Measurements from ENCODE around the gene LINGO1.

Gene LINGO1

GRCh38 chr15:77572186-77572585 is 60.5 kb downstream of the LINGO1 start:
- Histone ChIP-seq H3K9me3 (ENCODE audit: control insufficient read depth, low read depth, low read length) (no peaks in the 10 kb centered on the region), H3K27ac (ENCODE audit: low read length) (no peak overlapping the region), H3K27me3 (ENCODE audit: control insufficient read depth, insufficient read depth, low read length) (no peaks in the 10 kb centered on the region), H3K9ac (ENCODE audit: low read length) (no peak overlapping the region), H3K4me1 (ENCODE audit: control insufficient read depth, low read depth, low read length) (peaks cover 10% of the 10 kb centered on the region), H3K36me3 (ENCODE audit: control insufficient read depth, low read depth, low read length) (no peaks in the 10 kb centered on the region), H3K4me3 (ENCODE audit: low read length) (no peak overlapping the region)

GRCh38 chr15:77571741-77572140 is 61.0 kb downstream of the LINGO1 start:
- H3K27ac ChIP-seq (ENCODE audit: low read length), result no peak overlapping the region
- H3K4me3 ChIP-seq (ENCODE audit: low read length), result no peak overlapping the region
- no peak overlapping the region for H3K9ac ChIP-seq (ENCODE audit: low read length)
- H3K9me3 ChIP-seq (ENCODE audit: control insufficient read depth, low read depth, low read length), result no peaks in the 10 kb centered on the region
- H3K27me3 ChIP-seq (ENCODE audit: control insufficient read depth, insufficient read depth, low read length), result no peaks in the 10 kb centered on the region
- no peaks in the 10 kb centered on the region for H3K36me3 ChIP-seq (ENCODE audit: control insufficient read depth, low read depth, low read length)
- H3K4me1 ChIP-seq (ENCODE audit: control insufficient read depth, low read depth, low read length), result peaks cover 10% of the 10 kb centered on the region

DNA sequence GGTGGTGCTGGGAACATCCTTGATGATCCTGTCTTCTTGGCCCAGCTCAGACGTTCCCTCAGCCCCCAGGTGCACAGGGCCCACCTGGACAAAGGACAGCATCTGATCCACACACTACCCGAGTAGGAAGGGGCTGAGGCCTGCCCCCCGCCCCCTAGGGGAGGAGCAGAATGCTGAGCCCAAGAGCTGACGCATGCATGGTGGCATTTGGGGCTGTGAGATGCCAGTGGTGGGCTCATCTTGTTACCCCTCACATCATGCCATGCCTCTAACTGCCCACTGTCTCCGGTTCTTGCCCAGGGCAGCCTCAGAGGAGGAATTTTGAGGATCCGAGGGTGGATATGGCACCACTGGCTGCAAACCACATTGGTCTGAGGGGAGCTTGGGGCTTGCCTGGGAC is 61.5 kb downstream of the LINGO1 start:
- H3K4me1 ChIP-seq (ENCODE audit: control insufficient read depth, low read depth, low read length), result peaks cover 13% of the 10 kb centered on the region

GRCh38 chr15:77569729-77570125 is 63.0 kb downstream of the LINGO1 start:
- no peak overlapping the region for H3K4me3 ChIP-seq (ENCODE audit: low read length)
- no peak overlapping the region for H3K9ac ChIP-seq (ENCODE audit: low read length)
- H3K36me3 ChIP-seq (ENCODE audit: control insufficient read depth, low read depth, low read length), result no peaks in the 10 kb centered on the region
- peaks cover 15% of the 10 kb centered on the region for H3K4me1 ChIP-seq (ENCODE audit: control insufficient read depth, low read depth, low read length)
- H3K27ac ChIP-seq (ENCODE audit: low read length), result no peak overlapping the region
- H3K9me3 ChIP-seq (ENCODE audit: control insufficient read depth, low read depth, low read length), result no peaks in the 10 kb centered on the region
- no peaks in the 10 kb centered on the region for H3K27me3 ChIP-seq (ENCODE audit: control insufficient read depth, insufficient read depth, low read length)

More for the DNA sequence above, 61.5 kb downstream of the LINGO1 start:
- Histone ChIP-seq H3K9me3 (ENCODE audit: control insufficient read depth, low read depth, low read length) (no peaks in the 10 kb centered on the region), H3K4me3 (ENCODE audit: low read length) (no peak overlapping the region), H3K9ac (ENCODE audit: low read length) (no peak overlapping the region), H3K36me3 (ENCODE audit: control insufficient read depth, low read depth, low read length) (no peaks in the 10 kb centered on the region), H3K27ac (ENCODE audit: low read length) (no peak overlapping the region), H3K27me3 (ENCODE audit: control insufficient read depth, insufficient read depth, low read length) (no peaks in the 10 kb centered on the region)

DNA sequence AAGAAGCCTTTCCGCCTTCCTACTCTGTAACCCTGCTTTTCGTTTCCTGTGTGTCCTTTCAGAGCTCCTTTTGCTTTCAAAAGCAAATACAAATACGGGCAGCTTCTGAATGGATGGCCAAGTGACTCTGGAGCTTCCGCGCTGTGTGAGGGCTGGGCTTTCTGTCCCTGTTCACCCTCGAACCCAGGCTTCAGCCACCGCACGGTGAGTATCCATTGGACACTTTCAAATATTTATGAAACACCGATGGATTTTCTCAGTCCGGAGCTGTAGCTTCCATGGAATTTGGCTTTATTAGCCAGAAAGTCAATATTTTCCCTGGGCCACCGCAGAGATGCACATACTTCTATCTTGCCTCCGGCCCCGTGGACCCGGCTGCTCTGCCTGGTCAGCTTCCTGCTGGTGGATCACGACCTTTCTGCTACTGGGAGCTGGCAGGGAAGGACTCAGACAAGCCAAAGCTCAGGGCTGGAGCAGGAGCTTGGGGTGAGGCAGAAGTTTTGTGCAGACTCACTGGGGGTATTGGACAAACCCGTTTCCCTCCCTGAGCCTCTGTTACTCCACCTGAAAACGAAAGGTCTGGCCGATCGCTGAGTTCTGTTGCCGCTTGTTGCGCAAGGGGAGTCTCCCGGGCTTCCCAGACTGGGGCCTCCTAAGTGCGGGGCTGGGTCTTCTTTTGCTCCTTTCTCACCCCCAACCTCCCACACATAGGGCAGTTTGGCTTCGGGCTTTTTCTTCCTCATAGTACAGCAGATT is 63.6 kb downstream of the LINGO1 start:
- H3K27me3 ChIP-seq (ENCODE audit: control insufficient read depth, insufficient read depth, low read length), result no peaks in the 10 kb centered on the region
- H3K9me3 ChIP-seq (ENCODE audit: control insufficient read depth, low read depth, low read length), result no peaks in the 10 kb centered on the region
- H3K4me1 ChIP-seq (ENCODE audit: control insufficient read depth, low read depth, low read length), result peaks cover 15% of the 10 kb centered on the region
- H3K27ac ChIP-seq (ENCODE audit: low read length), result no peak overlapping the region
- no peaks in the 10 kb centered on the region for H3K36me3 ChIP-seq (ENCODE audit: control insufficient read depth, low read depth, low read length)
- no peak overlapping the region for H3K9ac ChIP-seq (ENCODE audit: low read length)
- no peak overlapping the region for H3K4me3 ChIP-seq (ENCODE audit: low read length)

GRCh38 chr15:77568014-77568972 is 64.4 kb downstream of the LINGO1 start:
- no peaks in the 10 kb centered on the region for H3K27me3 ChIP-seq (ENCODE audit: control insufficient read depth, insufficient read depth, low read length)
- no peak overlapping the region for H3K27ac ChIP-seq (ENCODE audit: low read length)
- peaks cover 15% of the 10 kb centered on the region for H3K4me1 ChIP-seq (ENCODE audit: control insufficient read depth, low read depth, low read length)
- no peaks in the 10 kb centered on the region for H3K9me3 ChIP-seq (ENCODE audit: control insufficient read depth, low read depth, low read length)
- H3K36me3 ChIP-seq (ENCODE audit: control insufficient read depth, low read depth, low read length), result no peaks in the 10 kb centered on the region
- no peak overlapping the region for H3K4me3 ChIP-seq (ENCODE audit: low read length)
- H3K9ac ChIP-seq (ENCODE audit: low read length), result no peak overlapping the region

DNA sequence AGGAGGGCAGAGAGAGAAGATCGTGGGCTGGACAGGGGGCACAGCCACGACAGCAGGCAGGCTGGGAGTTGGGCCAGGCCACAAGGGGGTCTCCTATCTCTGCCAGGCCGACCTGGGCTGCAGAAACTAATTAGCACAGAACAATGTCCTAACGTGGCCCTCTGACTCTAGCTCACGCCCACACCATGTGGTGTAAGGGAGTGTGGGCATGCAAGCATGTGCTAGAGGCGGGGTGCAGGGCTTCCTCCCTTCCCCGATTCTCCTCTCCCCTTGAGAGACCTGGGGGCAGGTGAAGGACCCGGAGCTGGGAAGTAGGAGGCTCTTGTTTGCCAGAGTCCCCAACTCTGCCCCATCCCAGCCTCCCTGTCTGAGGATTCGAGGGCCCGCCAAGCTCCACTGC is 65.5 kb downstream of the LINGO1 start:
- H3K4me1 ChIP-seq (ENCODE audit: control insufficient read depth, low read depth, low read length), result peaks cover 15% of the 10 kb centered on the region

DNA sequence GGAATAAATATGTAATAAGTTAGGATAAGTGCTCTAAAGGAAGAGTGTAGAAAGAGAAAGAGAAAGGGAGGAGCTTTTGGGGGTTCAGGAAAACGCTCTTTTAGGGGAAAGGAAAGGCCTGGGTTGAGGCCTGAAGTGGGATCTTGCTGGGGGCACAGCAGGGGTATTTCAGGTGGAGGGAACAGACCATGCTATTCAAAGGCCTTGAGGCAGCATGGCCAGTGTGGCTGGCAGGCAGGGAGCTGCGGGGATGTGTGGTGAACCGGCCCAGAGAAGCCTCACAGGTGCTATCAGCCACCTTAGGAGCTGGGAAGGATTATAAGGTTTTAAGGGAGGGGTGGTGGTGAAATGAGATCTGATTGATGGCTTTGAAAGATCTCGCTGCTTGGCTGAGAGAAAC is 66.6 kb downstream of the LINGO1 start:
- no peak overlapping the region for H3K9ac ChIP-seq (ENCODE audit: low read length)
- H3K36me3 ChIP-seq (ENCODE audit: control insufficient read depth, low read depth, low read length), result no peaks in the 10 kb centered on the region

More for the DNA sequence above, 65.5 kb downstream of the LINGO1 start:
- H3K9me3 ChIP-seq (ENCODE audit: control insufficient read depth, low read depth, low read length), result no peaks in the 10 kb centered on the region
- no peaks in the 10 kb centered on the region for H3K36me3 ChIP-seq (ENCODE audit: control insufficient read depth, low read depth, low read length)
- H3K9ac ChIP-seq (ENCODE audit: low read length), result no peak overlapping the region
- H3K4me3 ChIP-seq (ENCODE audit: low read length), result no peak overlapping the region
- H3K27ac ChIP-seq (ENCODE audit: low read length), result no peak overlapping the region
- no peaks in the 10 kb centered on the region for H3K27me3 ChIP-seq (ENCODE audit: control insufficient read depth, insufficient read depth, low read length)

DNA sequence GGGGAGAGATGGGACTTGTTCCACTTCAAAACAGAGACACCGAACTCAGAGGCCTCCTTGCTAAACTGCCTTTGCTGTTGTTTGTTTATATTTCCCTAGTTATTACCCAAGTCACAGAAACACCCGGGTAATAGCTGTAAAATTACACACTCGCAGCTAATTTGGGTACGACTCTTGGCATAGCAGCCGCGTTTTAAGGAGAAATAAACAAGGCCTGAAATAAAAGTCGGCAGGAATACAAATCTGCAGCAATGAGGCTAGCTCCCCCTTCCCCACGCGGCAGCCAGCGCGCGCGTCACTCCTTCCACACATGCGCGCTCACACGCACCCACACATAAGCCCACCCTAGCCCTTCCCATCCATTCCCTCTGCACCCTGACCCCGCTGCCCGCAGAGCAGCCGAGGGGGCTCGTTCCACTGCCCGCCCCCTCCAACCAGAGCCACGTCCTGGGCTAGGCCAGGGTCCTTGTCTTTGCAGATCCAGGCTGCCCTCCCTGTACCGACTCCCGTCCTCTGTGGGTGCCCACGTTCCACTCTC is 67.3 kb downstream of the LINGO1 start:
- Histone ChIP-seq H3K36me3 (ENCODE audit: control insufficient read depth, low read depth, low read length) (no peaks in the 10 kb centered on the region), H3K4me3 (ENCODE audit: low read length) (no peak overlapping the region), H3K4me1 (ENCODE audit: control insufficient read depth, low read depth, low read length) (peaks cover 15% of the 10 kb centered on the region), H3K27me3 (ENCODE audit: control insufficient read depth, insufficient read depth, low read length) (no peaks in the 10 kb centered on the region), H3K9ac (ENCODE audit: low read length) (no peak overlapping the region), H3K27ac (ENCODE audit: low read length) (no peak overlapping the region), H3K9me3 (ENCODE audit: control insufficient read depth, low read depth, low read length) (no peaks in the 10 kb centered on the region)

More for the DNA sequence above, 66.6 kb downstream of the LINGO1 start:
- no peak overlapping the region for H3K4me3 ChIP-seq (ENCODE audit: low read length)
- H3K9me3 ChIP-seq (ENCODE audit: control insufficient read depth, low read depth, low read length), result no peaks in the 10 kb centered on the region
- peaks cover 15% of the 10 kb centered on the region for H3K4me1 ChIP-seq (ENCODE audit: control insufficient read depth, low read depth, low read length)
- no peak overlapping the region for H3K27ac ChIP-seq (ENCODE audit: low read length)
- no peaks in the 10 kb centered on the region for H3K27me3 ChIP-seq (ENCODE audit: control insufficient read depth, insufficient read depth, low read length)

- Histone ChIP-seq H3K27me3 (ENCODE audit: control insufficient read depth, insufficient read depth, low read length) (no peaks in the 10 kb centered on the region), H3K27ac (ENCODE audit: low read length) (no peak overlapping the region), H3K9me3 (ENCODE audit: control insufficient read depth, low read depth, low read length) (no peaks in the 10 kb centered on the region), H3K9ac (ENCODE audit: low read length) (no peak overlapping the region), H3K4me3 (ENCODE audit: low read length) (no peak overlapping the region), H3K36me3 (ENCODE audit: control insufficient read depth, low read depth, low read length) (no peaks in the 10 kb centered on the region), H3K4me1 (ENCODE audit: control insufficient read depth, low read depth, low read length) (peaks cover 15% of the 10 kb centered on the region)
Measured at GRCh38 chr15:77564938-77565337, 67.8 kb downstream of the LINGO1 start.

GRCh38 chr15:77564341-77564740 is 68.4 kb downstream of the LINGO1 start:
- Histone ChIP-seq H3K27ac (ENCODE audit: low read length) (no peak overlapping the region), H3K9me3 (ENCODE audit: control insufficient read depth, low read depth, low read length) (no peaks in the 10 kb centered on the region), H3K4me3 (ENCODE audit: low read length) (no peak overlapping the region), H3K4me1 (ENCODE audit: control insufficient read depth, low read depth, low read length) (peaks cover 11% of the 10 kb centered on the region), H3K27me3 (ENCODE audit: control insufficient read depth, insufficient read depth, low read length) (no peaks in the 10 kb centered on the region), H3K36me3 (ENCODE audit: control insufficient read depth, low read depth, low read length) (no peaks in the 10 kb centered on the region), H3K9ac (ENCODE audit: low read length) (no peak overlapping the region)
